GM18520 (cell line): ENCODE data around the gene CDK17.

Experiments
- ATAC-seq: cut with Tn5 transposase; IDR thresholded peaks from one replicate; pipeline ENCODE4 v1.9.1; 2021; ENCODE audit not compliant: unreplicated experiment

CDK17 gene

GRCh38 chr12:96271469-96272199 lies 128.6 kb downstream of the CDK17 start:
- no peak for ATAC-seq

GRCh38 chr12:96266238-96266637 lies 134.0 kb downstream of the CDK17 start:
- ATAC-seq, result no peak

- no peak for ATAC-seq
These were observed 134.4 kb downstream of the CDK17 start for GRCh38 chr12:96265836-96266235.

GRCh38 chr12:96265400-96265799 lies 134.8 kb downstream of the CDK17 start:
- ATAC-seq, result no peak

GRCh38 chr12:96263449-96263902 lies 136.8 kb downstream of the CDK17 start:
- no peak for ATAC-seq

GRCh38 chr12:96261557-96261956 lies 138.7 kb downstream of the CDK17 start:
- no peak for ATAC-seq

- no peak for ATAC-seq
These were observed 139.6 kb downstream of the CDK17 start for GRCh38 chr12:96260644-96261043.

GRCh38 chr12:96260231-96260630 lies 140.0 kb downstream of the CDK17 start:
- ATAC-seq, result no peak

GRCh38 chr12:96258104-96258961 lies 141.9 kb downstream of the CDK17 start:
- ATAC-seq, result no peak

GRCh38 chr12:96257550-96258103 lies 142.6 kb downstream of the CDK17 start:
- no peak for ATAC-seq

GRCh38 chr12:96256672-96257361 lies 143.4 kb downstream of the CDK17 start:
- ATAC-seq, result no peak

- no peak for ATAC-seq
These were observed 145.2 kb downstream of the CDK17 start for GRCh38 chr12:96255077-96255476.

- ATAC-seq, result no peak
These were observed 150.0 kb downstream of the CDK17 start for GRCh38 chr12:96250119-96250685.

- ATAC-seq, result no peak
These were observed 150.8 kb downstream of the CDK17 start for GRCh38 chr12:96249196-96250118.

GRCh38 chr12:96248136-96248931 lies 151.9 kb downstream of the CDK17 start:
- ATAC-seq, result no peak

- ATAC-seq, result no peak
These were observed 152.7 kb downstream of the CDK17 start for GRCh38 chr12:96247563-96247962.

- ATAC-seq, result no peak
These were observed 153.2 kb downstream of the CDK17 start for GRCh38 chr12:96246926-96247505.

- no peak for ATAC-seq
These were observed 155.4 kb downstream of the CDK17 start for GRCh38 chr12:96244826-96245225.

- ATAC-seq, result no peak
These were observed 157.6 kb downstream of the CDK17 start for GRCh38 chr12:96242597-96242996.
